Hematopoietic multipotent progenitor cell treated with erythropoietin and hydrocortisone succinate and interleukin-3 and kit ligand, for 17 days (in vitro differentiated cells): Measurements from ENCODE around the gene TMED5.

ENCODE experiments used
- DNase-seq: peaks from one replicate; pipeline ENCODE4 v3.0.0-alpha.2; 2015; ENCODE audit warnings: low spot score

The TMED5 gene

GRCh38 chr1:93120614-93121013, 59.6 kb downstream of the TMED5 start:
- DNase-seq: no peak

GRCh38 chr1:93114391-93114790, 65.8 kb downstream of the TMED5 start:
- no peak for DNase-seq

GRCh38 chr1:93113127-93113526, 67.1 kb downstream of the TMED5 start:
- DNase-seq: no peak

GRCh38 chr1:93111561-93111960, 68.7 kb downstream of the TMED5 start:
- DNase-seq: no peak

- no peak for DNase-seq
These were observed 69.1 kb downstream of the TMED5 start for GRCh38 chr1:93111065-93111464.

GRCh38 chr1:93109578-93109977, 70.6 kb downstream of the TMED5 start:
- DNase-seq: no peak

- DNase-seq: no peak
These were observed 71.9 kb downstream of the TMED5 start for GRCh38 chr1:93108335-93108734.

- DNase-seq: no peak
These were observed 72.8 kb downstream of the TMED5 start for GRCh38 chr1:93107395-93107794.

GRCh38 chr1:93106226-93106625, 74.0 kb downstream of the TMED5 start:
- DNase-seq: no peak

- no peak for DNase-seq
These were observed 78.1 kb downstream of the TMED5 start for GRCh38 chr1:93102142-93102541.
